ENCODE measurements around the gene PPL. TPM values are rescaled to one million over a fixed set of nuclear protein-coding genes. Genes with fewer than 3 reads are reported as not detected.
A peak's percentile ranks its signal among the peaks of the same experiment; 100 is the strongest.

The PPL gene
- total and polyA plus RNA-seq, 7 experiments from 2014 or later = 0.15 to 0.47 TPM; not detected in 5

- H3K27ac ChIP-seq (ENCODE audit: low read depth, low read length) = no peak overlapping the region
- H3K36me3 ChIP-seq (ENCODE audit: control insufficient read depth in 2 of 3, insufficient read depth in 3 of 3, low read length in 3 of 3) = peaks cover 11 to 73% (median 25%) of the 10 kb centered on the region in 3 experiments
- no peak for ATAC-seq
- intact Hi-C loops (cut with micrococcal nuclease) = no loop called here
- DNase-seq = no peak
- no peak overlapping the region for H3K4me3 ChIP-seq (ENCODE audit: low read length)
- ChIA-PET POLR2A (no interaction called here), CTCF (no interaction called here)
- peaks cover 19 to 59% (median 27%) of the 10 kb centered on the region in 5 donors for H3K36me3 Mint-ChIP-seq
- peaks cover 6 to 28% (median 9%) of the 10 kb centered on the region in 7 donors for H3K4me1 Mint-ChIP-seq
- H3K9me3 Mint-ChIP-seq = no peaks in the 10 kb centered on the region
- H3K27me3 ChIP-seq (ENCODE audit: control insufficient read depth in 2 of 2, insufficient read depth in 2 of 2, low read length in 2 of 2) = no peaks in the 10 kb centered on the region
- H3K9me3 ChIP-seq (ENCODE audit: control insufficient read depth in 2 of 3, low read length in 3 of 3) = no peaks in the 10 kb centered on the region
- peak overlapping the region in 1 of 9 donors; percentile 25 for H3K27ac Mint-ChIP-seq
- no peaks in the 10 kb centered on the region for H3K27me3 Mint-ChIP-seq
- no peak overlapping the region for H3K4me3 Mint-ChIP-seq
- H3K4me1 ChIP-seq (ENCODE audit: control insufficient read depth in 2 of 2, insufficient read depth in 2 of 2, low read length in 2 of 2) = no peaks in the 10 kb centered on the region
These were observed 65.9 kb downstream of the PPL start for GRCh38 chr16:4871071-4871470.

- intact Hi-C loops (cut with micrococcal nuclease) = no loop called here
- peaks cover 16 to 53% (median 26%) of the 10 kb centered on the region in 5 donors for H3K36me3 Mint-ChIP-seq
These were observed 66.7 kb downstream of the PPL start for GRCh38 chr16:4870138-4870671.

GRCh38 chr16:4869147-4869805 lies 67.7 kb downstream of the PPL start:
- H3K27ac Mint-ChIP-seq = peak overlapping the region in 1 of 9 donors; percentile 20
- intact Hi-C loops (cut with micrococcal nuclease) = no loop called here
- H3K4me3 ChIP-seq (ENCODE audit: low read length) = no peak overlapping the region
- POLR2A ChIA-PET = no interaction called here
- CTCF ChIA-PET = interaction anchor here (1.0 kb wide), 1 partner anchor 87 kb away, joined by 3 read pairs; no protein-coding TSS in a partner anchor
- H3K36me3 ChIP-seq (ENCODE audit: control insufficient read depth in 2 of 3, insufficient read depth in 3 of 3, low read length in 3 of 3) = peaks cover 7 to 58% (median 25%) of the 10 kb centered on the region in 3 experiments
- H3K36me3 Mint-ChIP-seq = peaks cover 10 to 46% (median 20%) of the 10 kb centered on the region in 5 donors
- H3K27me3 ChIP-seq (ENCODE audit: control insufficient read depth in 2 of 2, insufficient read depth in 2 of 2, low read length in 2 of 2) = no peaks in the 10 kb centered on the region
- H3K4me1 Mint-ChIP-seq = peaks cover 6 to 30% (median 16%) of the 10 kb centered on the region in 7 donors
- H3K27ac ChIP-seq (ENCODE audit: low read depth, low read length) = no peak overlapping the region
- ATAC-seq = no peak
- no peaks in the 10 kb centered on the region for H3K9me3 Mint-ChIP-seq
- H3K27me3 Mint-ChIP-seq = no peaks in the 10 kb centered on the region
- DNase-seq = no peak
- H3K4me3 Mint-ChIP-seq = no peak overlapping the region
- H3K4me1 ChIP-seq (ENCODE audit: control insufficient read depth in 2 of 2, insufficient read depth in 2 of 2, low read length in 2 of 2) = no peaks in the 10 kb centered on the region
- H3K9me3 ChIP-seq (ENCODE audit: control insufficient read depth in 2 of 3, low read length in 3 of 3) = no peaks in the 10 kb centered on the region

More at GRCh38 chr16:4870138-4870671, 66.7 kb downstream of the PPL start:
- peaks cover 11 to 67% (median 25%) of the 10 kb centered on the region in 3 experiments for H3K36me3 ChIP-seq (ENCODE audit: control insufficient read depth in 2 of 3, insufficient read depth in 3 of 3, low read length in 3 of 3)
- ChIA-PET CTCF (no interaction called here), POLR2A (no interaction called here)
- no peak for DNase-seq
- Mint-ChIP-seq H3K27ac (peak overlapping the region in 1 of 9 donors; percentile 29), H3K27me3 (no peaks in the 10 kb centered on the region), H3K9me3 (no peaks in the 10 kb centered on the region), H3K4me3 (no peak overlapping the region), H3K4me1 (peaks cover 6 to 28% (median 9%) of the 10 kb centered on the region in 7 donors)
- H3K4me3 ChIP-seq (ENCODE audit: low read length) = no peak overlapping the region
- H3K27me3 ChIP-seq (ENCODE audit: control insufficient read depth in 2 of 2, insufficient read depth in 2 of 2, low read length in 2 of 2) = no peaks in the 10 kb centered on the region
- no peaks in the 10 kb centered on the region for H3K4me1 ChIP-seq (ENCODE audit: control insufficient read depth in 2 of 2, insufficient read depth in 2 of 2, low read length in 2 of 2)
- no peak overlapping the region for H3K27ac ChIP-seq (ENCODE audit: low read depth, low read length)
- no peak for ATAC-seq
- H3K9me3 ChIP-seq (ENCODE audit: control insufficient read depth in 2 of 3, low read length in 3 of 3) = no peaks in the 10 kb centered on the region

GRCh38 chr16:4868535-4868934 lies 68.4 kb downstream of the PPL start:
- no peak overlapping the region for H3K4me3 ChIP-seq (ENCODE audit: low read length)
- Mint-ChIP-seq H3K27me3 (no peaks in the 10 kb centered on the region), H3K27ac (peak overlapping the region in 1 of 9 donors; percentile 76), H3K36me3 (peaks cover 10 to 47% (median 20%) of the 10 kb centered on the region in 5 donors), H3K9me3 (no peaks in the 10 kb centered on the region), H3K4me1 (peaks cover 6 to 37% (median 20%) of the 10 kb centered on the region in 7 donors), H3K4me3 (no peak overlapping the region)
- H3K27ac ChIP-seq (ENCODE audit: low read depth, low read length) = no peak overlapping the region
- H3K36me3 ChIP-seq (ENCODE audit: control insufficient read depth in 2 of 3, insufficient read depth in 3 of 3, low read length in 3 of 3) = peaks cover 7 to 51% (median 25%) of the 10 kb centered on the region in 3 experiments
- H3K27me3 ChIP-seq (ENCODE audit: control insufficient read depth in 2 of 2, insufficient read depth in 2 of 2, low read length in 2 of 2) = no peaks in the 10 kb centered on the region
- intact Hi-C loops (cut with micrococcal nuclease) = no loop called here
- no peaks in the 10 kb centered on the region for H3K9me3 ChIP-seq (ENCODE audit: control insufficient read depth in 2 of 3, low read length in 3 of 3)
- CTCF ChIA-PET = no interaction called here
- POLR2A ChIA-PET = no interaction called here
- ATAC-seq = no peak
- H3K4me1 ChIP-seq (ENCODE audit: control insufficient read depth in 2 of 2, insufficient read depth in 2 of 2, low read length in 2 of 2) = no peaks in the 10 kb centered on the region
- DNase-seq = no peak

- H3K4me3 Mint-ChIP-seq = no peak overlapping the region
- H3K27me3 Mint-ChIP-seq = no peaks in the 10 kb centered on the region
- CTCF ChIA-PET = no interaction called here
- peaks cover 6 to 38% (median 23%) of the 10 kb centered on the region in 7 donors for H3K4me1 Mint-ChIP-seq
- H3K36me3 Mint-ChIP-seq = peaks cover 10 to 43% (median 19%) of the 10 kb centered on the region in 5 donors
- H3K9me3 ChIP-seq (ENCODE audit: control insufficient read depth in 2 of 3, low read length in 3 of 3) = no peaks in the 10 kb centered on the region
- DNase-seq (no peak), ATAC-seq (no peak)
- no peak overlapping the region for H3K27ac Mint-ChIP-seq
- H3K27ac ChIP-seq (ENCODE audit: low read depth, low read length) = no peak overlapping the region
- H3K27me3 ChIP-seq (ENCODE audit: control insufficient read depth in 2 of 2, insufficient read depth in 2 of 2, low read length in 2 of 2) = no peaks in the 10 kb centered on the region
- intact Hi-C loops (cut with micrococcal nuclease) = no loop called here
- H3K36me3 ChIP-seq (ENCODE audit: control insufficient read depth in 2 of 3, insufficient read depth in 3 of 3, low read length in 3 of 3) = peaks cover 7 to 46% (median 25%) of the 10 kb centered on the region in 3 experiments
- H3K4me3 ChIP-seq (ENCODE audit: low read length) = no peak overlapping the region
- POLR2A ChIA-PET = interaction anchor here (1.4 kb wide), 1 partner anchor 520 kb away, joined by 4 read pairs; no protein-coding TSS in a partner anchor
- H3K9me3 Mint-ChIP-seq = no peaks in the 10 kb centered on the region
- H3K4me1 ChIP-seq (ENCODE audit: control insufficient read depth in 2 of 2, insufficient read depth in 2 of 2, low read length in 2 of 2) = no peaks in the 10 kb centered on the region
These were observed 68.9 kb downstream of the PPL start for GRCh38 chr16:4868026-4868425.

GRCh38 chr16:4866586-4866985 lies 70.4 kb downstream of the PPL start:
- intact Hi-C loops (cut with micrococcal nuclease) = no loop called here
- no peaks in the 10 kb centered on the region for H3K4me1 ChIP-seq (ENCODE audit: control insufficient read depth in 2 of 2, insufficient read depth in 2 of 2, low read length in 2 of 2)
- H3K4me3 Mint-ChIP-seq = no peak overlapping the region
- DNase-seq (no peak), ATAC-seq (no peak)
- no peaks in the 10 kb centered on the region for H3K27me3 Mint-ChIP-seq
- H3K27ac ChIP-seq (ENCODE audit: low read depth, low read length) = no peak overlapping the region
- H3K27me3 ChIP-seq (ENCODE audit: control insufficient read depth in 2 of 2, insufficient read depth in 2 of 2, low read length in 2 of 2) = no peaks in the 10 kb centered on the region
- peaks cover 7 to 45% (median 32%) of the 10 kb centered on the region in 3 experiments for H3K36me3 ChIP-seq (ENCODE audit: control insufficient read depth in 2 of 3, insufficient read depth in 3 of 3, low read length in 3 of 3)
- no peaks in the 10 kb centered on the region for H3K9me3 ChIP-seq (ENCODE audit: control insufficient read depth in 2 of 3, low read length in 3 of 3)
- POLR2A ChIA-PET = no interaction called here
- CTCF ChIA-PET = no interaction called here
- no peak overlapping the region for H3K4me3 ChIP-seq (ENCODE audit: low read length)
- H3K9me3 Mint-ChIP-seq = no peaks in the 10 kb centered on the region
- peaks cover 10 to 35% (median 14%) of the 10 kb centered on the region in 5 donors for H3K36me3 Mint-ChIP-seq
- H3K4me1 Mint-ChIP-seq = peaks cover 9 to 38% (median 28%) of the 10 kb centered on the region in 7 donors
- H3K27ac Mint-ChIP-seq = peak overlapping the region in 3 of 9 donors; percentile 14 to 50 (median 35)
